Activated CD8-positive, alpha-beta T cell treated with anti-CD3 and anti-CD28 coated beads for 36 hours (primary cell): ENCODE data around the gene MFNG. TPM values are rescaled to one million over a fixed set of nuclear protein-coding genes. Genes with fewer than 3 reads are reported as not detected.

Experiments
- ATAC-seq: fragments of 200-7000 bp; cut with Tn5 transposase; one replicate; pipeline ENCODE4 v1.10.0; 2021; ENCODE audit warnings: mild to moderate bottlenecking, moderate library complexity
- CTCF ChIA-PET: fragments of 350-600 bp; sonication (Branson Sonifier 250); formaldehyde crosslinking; loops from one replicate; lab custom pipeline; 2021; ENCODE audit warnings: antibody characterized with exemption; lab: Charles Lee
- POLR2A ChIA-PET: fragments of 350-600 bp; sonication (Branson Sonifier 250); formaldehyde crosslinking; loops from one replicate; lab custom pipeline; 2021; ENCODE audit warnings: antibody characterized with exemption; lab: Charles Lee
- DNase-seq: peaks from one replicate; pipeline ENCODE4 v3.0.0-alpha.2; 2020
- H3K27ac Mint-ChIP-seq: one replicate; pipeline ENCODE4 v1.8.0; 2021; ENCODE audit warnings: mild to moderate bottlenecking, mixed read lengths
- H3K27me3 Mint-ChIP-seq: one replicate; pipeline ENCODE4 v1.8.0; 2021; ENCODE audit warnings: mixed read lengths
- H3K36me3 Mint-ChIP-seq: one replicate; pipeline ENCODE4 v1.8.0; 2021; ENCODE audit warnings: low read depth, mixed read lengths
- H3K4me1 Mint-ChIP-seq: one replicate; pipeline ENCODE4 v1.8.0; 2021; ENCODE audit warnings: low read depth, mixed read lengths
- H3K4me3 Mint-ChIP-seq: one replicate; pipeline ENCODE4 v1.8.0; 2021; ENCODE audit warnings: mild to moderate bottlenecking, moderate library complexity, mixed read lengths
- H3K9me3 Mint-ChIP-seq: one replicate; pipeline ENCODE4 v1.8.0; 2021; ENCODE audit warnings: mixed read lengths
- intact Hi-C: fragments of 100-400 bp; cut with micrococcal nuclease; formaldehyde crosslinking; loops from one replicate; pipeline ENCODE4 v1.10.0; 2022
- total RNA-seq, 2 experiments: library from RNA; stranded (reverse); gene quantifications; one replicate each; pipeline ENCODE4 v1.2.3, GENCODE V29; 2021
- TF ChIP-seq, protein P1 (sequence below): fragments of 200-600 bp; IDR thresholded peaks from one replicate; pipeline ENCODE4 v1.8.0; 2022; ENCODE audit warnings: antibody characterized with exemption, mild to moderate bottlenecking

Gene MFNG
- total RNA-seq, 2 experiments from 2014 or later, result 155 to 160 TPM

DNA sequence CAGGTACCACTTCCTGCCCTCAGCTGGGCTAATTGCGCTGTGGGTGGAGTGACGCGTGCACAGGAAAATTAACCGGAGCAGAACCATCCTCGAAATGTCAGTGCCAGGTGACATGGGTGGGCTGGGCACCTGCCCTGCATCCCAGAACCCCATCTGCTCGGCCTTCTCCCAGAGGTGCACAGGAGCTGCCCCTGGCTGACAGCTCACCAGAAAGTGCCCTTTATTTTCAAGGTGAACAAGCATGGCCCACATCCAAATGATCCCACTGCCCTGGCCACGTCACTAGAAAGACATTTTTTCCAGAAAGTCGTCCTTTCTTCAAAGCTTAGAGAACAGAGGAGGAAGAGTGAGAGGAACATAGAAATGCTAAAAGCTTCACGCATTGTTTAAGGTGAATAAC, 54.8 kb downstream of the MFNG start:
- POLR2A ChIA-PET, result interaction anchor here (0.6 to 1.5 kb wide), 6 partner anchors 16 to 170 kb away, joined by 3 to 4 read pairs (median 3); no protein-coding TSS in a partner anchor

DNA sequence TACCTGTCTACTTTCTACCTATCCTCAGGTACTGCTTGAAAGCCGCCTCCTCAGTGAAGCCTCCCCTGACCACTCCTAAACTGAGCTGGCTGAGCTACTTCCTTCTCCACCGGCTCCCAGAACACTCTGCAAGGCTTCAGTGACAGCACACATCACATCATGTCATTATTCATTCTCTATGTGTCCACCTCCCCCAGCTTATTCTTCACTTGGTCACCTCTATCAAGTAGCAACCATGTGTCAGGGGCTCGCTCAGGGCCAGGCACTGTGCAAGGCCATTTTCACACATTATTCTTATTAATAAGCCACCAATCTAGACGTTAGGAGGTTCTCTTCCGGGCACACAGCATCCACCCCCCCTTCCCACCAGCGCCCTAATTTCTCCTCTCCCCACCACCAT, 55.2 kb downstream of the MFNG start:
- H3K4me3 Mint-ChIP-seq, result no peak overlapping the region
- DNase-seq, result no peak
- ATAC-seq, result no peak
- intact Hi-C loops, result no loop called here
- H3K27me3 Mint-ChIP-seq, result peaks cover 47% of the 10 kb centered on the region
- no peaks in the 10 kb centered on the region for H3K36me3 Mint-ChIP-seq
- peaks cover 8% of the 10 kb centered on the region for H3K9me3 Mint-ChIP-seq
- POLR2A ChIA-PET, result interaction anchor here (0.6 to 1.0 kb wide), 5 partner anchors 16 to 304 kb away, joined by 3 to 4 read pairs (median 3); no protein-coding TSS in a partner anchor
- CTCF ChIA-PET, result interaction anchor here (0.8 to 6.0 kb wide), 7 partner anchors 11 to 171 kb away, joined by 3 to 71 read pairs (median 3); no protein-coding TSS in a partner anchor
- H3K27ac Mint-ChIP-seq, result no peak overlapping the region
- TF ChIP-seq, protein P1, sequence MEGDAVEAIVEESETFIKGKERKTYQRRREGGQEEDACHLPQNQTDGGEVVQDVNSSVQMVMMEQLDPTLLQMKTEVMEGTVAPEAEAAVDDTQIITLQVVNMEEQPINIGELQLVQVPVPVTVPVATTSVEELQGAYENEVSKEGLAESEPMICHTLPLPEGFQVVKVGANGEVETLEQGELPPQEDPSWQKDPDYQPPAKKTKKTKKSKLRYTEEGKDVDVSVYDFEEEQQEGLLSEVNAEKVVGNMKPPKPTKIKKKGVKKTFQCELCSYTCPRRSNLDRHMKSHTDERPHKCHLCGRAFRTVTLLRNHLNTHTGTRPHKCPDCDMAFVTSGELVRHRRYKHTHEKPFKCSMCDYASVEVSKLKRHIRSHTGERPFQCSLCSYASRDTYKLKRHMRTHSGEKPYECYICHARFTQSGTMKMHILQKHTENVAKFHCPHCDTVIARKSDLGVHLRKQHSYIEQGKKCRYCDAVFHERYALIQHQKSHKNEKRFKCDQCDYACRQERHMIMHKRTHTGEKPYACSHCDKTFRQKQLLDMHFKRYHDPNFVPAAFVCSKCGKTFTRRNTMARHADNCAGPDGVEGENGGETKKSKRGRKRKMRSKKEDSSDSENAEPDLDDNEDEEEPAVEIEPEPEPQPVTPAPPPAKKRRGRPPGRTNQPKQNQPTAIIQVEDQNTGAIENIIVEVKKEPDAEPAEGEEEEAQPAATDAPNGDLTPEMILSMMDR, result no peak
- H3K4me1 Mint-ChIP-seq, result peaks cover 23% of the 10 kb centered on the region

More for the DNA sequence above, 54.8 kb downstream of the MFNG start:
- peaks cover 23% of the 10 kb centered on the region for H3K4me1 Mint-ChIP-seq
- H3K27me3 Mint-ChIP-seq, result peaks cover 42% of the 10 kb centered on the region
- H3K36me3 Mint-ChIP-seq, result no peaks in the 10 kb centered on the region
- ATAC-seq (no peak), DNase-seq (no peak)
- H3K4me3 Mint-ChIP-seq, result no peak overlapping the region
- H3K9me3 Mint-ChIP-seq, result peaks cover 8% of the 10 kb centered on the region
- H3K27ac Mint-ChIP-seq, result no peak overlapping the region
- TF ChIP-seq, protein P1, result no peak
- intact Hi-C loops, result no loop called here
- CTCF ChIA-PET, result interaction anchor here (0.8 to 6.0 kb wide), 6 partner anchors 11 to 171 kb away, joined by 3 to 71 read pairs (median 6); no protein-coding TSS in a partner anchor

DNA sequence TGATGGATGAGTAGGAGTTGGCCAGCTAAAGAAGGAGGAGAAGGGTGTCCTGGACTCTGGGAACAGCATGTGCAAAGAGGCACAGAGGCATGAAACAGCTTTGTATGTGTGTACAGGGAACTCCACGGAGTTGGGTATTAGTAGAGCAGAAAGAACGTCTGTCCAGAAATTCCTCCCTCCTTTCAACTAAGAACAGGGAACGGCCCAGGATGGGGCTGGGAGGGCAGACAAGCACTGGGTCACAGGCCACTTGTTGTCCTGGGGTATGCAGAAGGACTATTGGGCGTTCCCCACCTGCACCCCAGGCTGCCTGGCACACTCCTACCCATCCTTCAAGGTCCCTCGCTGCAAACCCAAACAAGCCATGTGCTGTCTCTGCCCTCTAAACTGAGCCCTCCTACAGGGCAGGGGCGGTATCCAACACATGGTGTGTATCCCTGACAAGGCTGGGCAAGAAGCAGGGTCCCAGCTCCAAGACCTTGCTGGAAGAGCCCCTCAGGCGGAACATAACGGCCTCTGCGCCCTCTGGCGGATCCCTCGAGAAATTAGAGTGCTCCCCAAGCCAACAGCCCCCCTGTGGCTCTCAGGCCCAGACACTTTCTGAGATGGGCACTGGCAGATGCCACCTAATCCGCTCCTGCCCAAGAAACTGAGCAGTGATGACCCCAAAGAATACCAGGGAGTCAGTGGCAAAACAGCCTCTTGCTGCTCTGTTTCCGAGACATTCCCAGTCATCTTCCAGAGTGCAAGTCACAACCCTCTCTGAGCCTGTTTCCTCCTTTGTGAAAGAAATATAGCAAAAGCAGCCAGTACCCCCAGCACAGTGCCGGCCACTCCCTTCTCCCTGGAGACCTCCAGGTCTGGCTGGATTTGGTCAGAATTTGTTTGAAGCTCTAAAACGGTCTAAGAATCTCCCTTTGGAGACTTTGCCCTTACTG, 57.3 kb downstream of the MFNG start:
- DNase-seq (peak; percentile 75), ATAC-seq (no peak)
- Mint-ChIP-seq H3K4me1 (peaks cover 23% of the 10 kb centered on the region), H3K9me3 (peaks cover 8% of the 10 kb centered on the region), H3K36me3 (no peaks in the 10 kb centered on the region), H3K4me3 (no peak overlapping the region), H3K27ac (no peak overlapping the region), H3K27me3 (peaks cover 53% of the 10 kb centered on the region)
- POLR2A ChIA-PET, result interaction anchor here (0.6 to 1.2 kb wide), 2 partner anchors 109 to 282 kb away, joined by 3 to 4 read pairs; no protein-coding TSS in a partner anchor
- TF ChIP-seq, protein P1, result peak; percentile 88
- CTCF ChIA-PET, result interaction anchor here (0.6 to 6.0 kb wide), 28 partner anchors 10 to 176 kb away, joined by 3 to 71 read pairs (median 4); partner anchors contain the start of genes CYTH4 and MFNG
- intact Hi-C loops, result no loop called here

DNA sequence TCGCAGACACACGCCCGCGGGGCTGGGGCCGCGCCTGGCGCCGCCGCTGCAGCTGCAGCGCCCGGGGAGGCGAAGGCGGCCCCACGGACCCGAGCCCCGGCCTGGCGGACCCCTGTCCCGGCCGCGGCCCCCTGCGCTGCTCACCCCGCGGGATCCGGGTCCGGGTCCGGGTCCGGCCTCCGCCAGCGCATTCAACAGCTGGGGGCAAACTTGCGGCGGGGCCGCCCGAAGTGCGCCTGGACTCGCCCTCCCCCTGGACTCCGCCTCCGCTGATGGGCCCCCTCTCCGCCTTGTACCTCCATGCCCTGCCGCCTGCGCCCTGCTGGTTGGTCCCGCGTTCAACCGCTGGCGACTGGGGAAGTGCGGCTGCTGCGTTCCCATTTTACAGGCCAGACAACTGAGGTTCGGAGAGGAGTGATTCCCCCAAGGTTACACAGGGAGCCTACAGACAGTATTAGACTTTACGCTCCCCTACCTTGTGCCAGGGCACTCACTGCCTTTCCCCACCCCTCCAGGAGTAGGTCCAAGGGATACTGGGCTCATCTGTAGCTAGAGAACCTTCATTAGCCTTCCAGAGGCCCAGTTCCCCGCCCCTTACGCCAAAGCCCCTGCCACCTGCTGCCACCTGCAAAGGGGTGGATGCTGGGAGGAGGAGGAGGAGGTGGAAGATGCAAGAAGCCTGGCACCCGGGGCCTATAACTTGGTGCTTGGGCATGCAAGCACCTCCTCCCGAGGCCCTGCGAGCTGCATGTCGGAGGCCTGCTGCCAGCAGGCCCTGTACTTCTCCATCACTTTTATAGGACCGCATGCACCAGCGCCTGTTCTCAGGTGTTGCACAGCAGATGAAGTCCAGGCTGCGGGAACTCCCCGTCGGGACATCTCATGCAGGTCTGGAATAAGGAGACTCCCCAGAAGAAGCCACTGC, 58.2 kb downstream of the MFNG start:
- CTCF ChIA-PET, result interaction anchor here (0.8 to 6.0 kb wide), 21 partner anchors 11 to 175 kb away, joined by 3 to 71 read pairs (median 5); no protein-coding TSS in a partner anchor
- no peak for DNase-seq
- Mint-ChIP-seq H3K27ac (no peak overlapping the region), H3K4me1 (peaks cover 23% of the 10 kb centered on the region), H3K4me3 (no peak overlapping the region), H3K36me3 (no peaks in the 10 kb centered on the region), H3K9me3 (peaks cover 8% of the 10 kb centered on the region), H3K27me3 (peaks cover 53% of the 10 kb centered on the region)
- POLR2A ChIA-PET, result interaction anchor here (1.2 kb wide), 1 partner anchor 108 kb away, joined by 4 read pairs; no protein-coding TSS in a partner anchor
- no peak for ATAC-seq
- intact Hi-C loops, result no loop called here
- TF ChIP-seq, protein P1, result no peak
